Vagina (tissue), 2 donors: ENCODE results near the gene PCSK6.

ENCODE experiments used
- CTCF ChIP-seq, 3 experiments: fragments of 450-650 bp in 2 of 3; fragments of 200-600 bp in 1 of 3; sonication (generic) in 1 of 3; IDR thresholded peaks; one replicate each; pipeline ENCODE4 v1.5.1; 2017 to 2019; ENCODE audit warnings: antibody characterized with exemption in 3 of 3, mild to moderate bottlenecking in 2 of 3, moderate library complexity in 2 of 3
- POLR2A ChIP-seq, 2 donors: fragments of 450-650 bp; IDR thresholded peaks; one replicate each; pipeline ENCODE4 v1.6.1; 2017; ENCODE audit warnings: antibody characterized with exemption in 2 of 2, mild to moderate bottlenecking in 2 of 2, moderate library complexity in 2 of 2

GRCh38 chr15:101310508-101310907, 179.0 kb downstream of the PCSK6 start:
- TF ChIP-seq CTCF (IDR thresholded peaks at IDR 0.05) (no peak), POLR2A (IDR thresholded peaks at IDR 0.05) (no peak)
